ENCODE measurements around the gene PPP6C.
"Not testable (repeated sequence)": the region's sequence is repeated elsewhere in the genome, so short reads cannot be mapped to it uniquely, and the experiment has no call there.

The PPP6C gene

GRCh38 chr9:125141751-125142150 lies 47.9 kb downstream of the PPP6C start:
- DNase-seq (ENCODE audit: low spot score): no peak

GRCh38 chr9:125141251-125141650 lies 48.4 kb downstream of the PPP6C start:
- no peak for DNase-seq (ENCODE audit: low spot score)

- no peak for DNase-seq (ENCODE audit: low spot score)
These were observed 49.0 kb downstream of the PPP6C start for GRCh38 chr9:125140576-125140975.

GRCh38 chr9:125137200-125137599 lies 52.4 kb downstream of the PPP6C start:
- DNase-seq (ENCODE audit: low spot score): no peak

GRCh38 chr9:125134976-125135375 lies 54.6 kb downstream of the PPP6C start:
- no peak for DNase-seq (ENCODE audit: low spot score)

- no peak for DNase-seq (ENCODE audit: low spot score)
These were observed 55.9 kb downstream of the PPP6C start for GRCh38 chr9:125133403-125134329.

- DNase-seq (ENCODE audit: low spot score): no peak
These were observed 57.8 kb downstream of the PPP6C start for GRCh38 chr9:125131778-125132177.

GRCh38 chr9:125126019-125126746 lies 63.4 kb downstream of the PPP6C start:
- DNase-seq (ENCODE audit: low spot score): no peak

GRCh38 chr9:125125523-125125922 lies 64.1 kb downstream of the PPP6C start:
- no peak for DNase-seq (ENCODE audit: low spot score)

- no peak for DNase-seq (ENCODE audit: low spot score)
These were observed 68.5 kb downstream of the PPP6C start for GRCh38 chr9:125121146-125121545.

GRCh38 chr9:125119643-125120286 lies 69.8 kb downstream of the PPP6C start:
- DNase-seq (ENCODE audit: low spot score): peak; percentile 41

GRCh38 chr9:125118696-125119095 lies 70.9 kb downstream of the PPP6C start:
- DNase-seq (ENCODE audit: low spot score): not testable (repeated sequence)

- DNase-seq (ENCODE audit: low spot score): not testable (repeated sequence)
These were observed 75.1 kb downstream of the PPP6C start for GRCh38 chr9:125114503-125114902.

- no peak for DNase-seq (ENCODE audit: low spot score)
These were observed 79.1 kb downstream of the PPP6C start for GRCh38 chr9:125110464-125110863.

- not testable (repeated sequence) for DNase-seq (ENCODE audit: low spot score)
These were observed 81.1 kb downstream of the PPP6C start for GRCh38 chr9:125108541-125108940.

- DNase-seq (ENCODE audit: low spot score): no peak
These were observed 83.2 kb downstream of the PPP6C start for GRCh38 chr9:125106285-125106893.

GRCh38 chr9:125103770-125104460 lies 85.7 kb downstream of the PPP6C start:
- no peak for DNase-seq (ENCODE audit: low spot score)

- no peak for DNase-seq (ENCODE audit: low spot score)
These were observed 86.6 kb downstream of the PPP6C start for GRCh38 chr9:125103021-125103420.

GRCh38 chr9:125100822-125101221 lies 88.8 kb downstream of the PPP6C start:
- DNase-seq (ENCODE audit: low spot score): no peak

GRCh38 chr9:125099816-125100215 lies 89.8 kb downstream of the PPP6C start:
- DNase-seq (ENCODE audit: low spot score): no peak
